ENCODE results near the gene CTNNA3.
"Not testable (repeated sequence)": the region's sequence is repeated elsewhere in the genome, so short reads cannot be mapped to it uniquely, and the experiment has no call there.

The CTNNA3 gene

DNA sequence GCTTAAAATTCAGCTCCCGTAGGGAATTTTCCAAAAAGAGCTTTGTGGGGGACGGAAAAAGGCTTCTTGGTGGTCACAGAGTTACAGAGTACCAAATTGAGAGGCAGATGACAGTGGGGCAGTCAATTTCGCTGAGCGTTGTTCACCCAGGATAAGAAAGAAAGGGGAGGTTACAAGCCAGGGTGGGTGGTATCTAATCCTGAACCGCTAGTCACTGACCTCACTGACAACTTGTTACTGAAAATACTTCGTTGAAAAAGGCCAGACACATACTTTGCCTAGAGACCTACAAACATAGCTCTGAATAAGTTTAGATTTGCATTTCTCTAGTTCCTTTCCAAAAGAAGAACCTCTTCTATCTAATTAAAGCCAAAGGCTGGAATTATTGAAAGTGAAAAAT lies at the start of gene CTNNA3:
Gene CTNNA3, minus strand, starts transcription at position 167 of the 400 bp plus-strand sequence.
- no peak for DNase-seq (ENCODE audit: low read depth, low spot score)
- H3K27ac ChIP-seq = no peak within 1 kb of the TSS

DNA sequence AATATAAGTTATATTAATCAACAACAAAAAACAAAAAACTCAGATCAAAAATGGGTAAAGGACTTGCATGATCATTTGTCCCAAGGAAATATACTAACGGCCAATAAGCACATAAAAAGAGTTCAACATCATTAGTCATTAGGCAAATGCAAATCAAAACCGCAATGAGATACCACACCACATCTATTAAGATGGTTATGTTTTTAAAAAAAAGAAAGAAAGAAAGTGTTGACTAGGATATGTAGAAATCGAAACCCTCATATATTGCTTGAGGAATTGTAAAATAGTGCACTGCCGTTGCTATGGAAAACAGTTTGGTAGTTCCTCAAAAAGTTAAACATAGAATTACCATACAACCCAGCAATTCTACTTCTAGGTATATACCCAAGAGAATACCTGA lies 39.4 kb upstream of the CTNNA3 start:
- H3K27ac ChIP-seq = no peak overlapping the region
- DNase-seq (ENCODE audit: low read depth, low spot score) = no peak

- no peak for DNase-seq (ENCODE audit: low read depth, low spot score)
- H3K27ac ChIP-seq = no peak overlapping the region
Measured at GRCh38 chr10:67733511-67733910, 37.5 kb upstream of the CTNNA3 start.

- no peak for DNase-seq (ENCODE audit: low read depth, low spot score)
- no peak overlapping the region for H3K27ac ChIP-seq
Measured at GRCh38 chr10:67725567-67725966, 29.6 kb upstream of the CTNNA3 start.

DNA sequence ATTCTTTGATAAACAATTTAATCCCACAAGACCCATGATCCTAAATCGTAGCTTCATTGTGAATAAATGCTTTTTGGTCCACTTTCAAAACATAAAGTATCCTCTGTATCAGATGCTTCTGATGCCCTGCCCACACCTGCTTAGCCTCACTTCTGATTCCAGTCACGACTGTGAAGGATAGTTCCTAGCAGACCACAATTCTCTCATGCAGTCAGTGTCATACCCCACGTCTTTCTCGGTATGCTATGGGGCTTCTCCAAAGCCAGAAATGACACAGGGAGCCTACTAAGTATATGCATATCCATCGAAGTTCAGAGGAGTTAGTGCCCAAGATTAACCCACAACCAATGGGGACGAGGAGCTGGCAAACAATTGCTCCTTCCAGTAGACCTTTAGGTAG lies 27.6 kb upstream of the CTNNA3 start:
- no peak for DNase-seq (ENCODE audit: low read depth, low spot score)
- H3K27ac ChIP-seq = no peak overlapping the region

GRCh38 chr10:67722113-67722512 lies 26.1 kb upstream of the CTNNA3 start:
- no peak for DNase-seq (ENCODE audit: low read depth, low spot score)
- no peak overlapping the region for H3K27ac ChIP-seq

DNA sequence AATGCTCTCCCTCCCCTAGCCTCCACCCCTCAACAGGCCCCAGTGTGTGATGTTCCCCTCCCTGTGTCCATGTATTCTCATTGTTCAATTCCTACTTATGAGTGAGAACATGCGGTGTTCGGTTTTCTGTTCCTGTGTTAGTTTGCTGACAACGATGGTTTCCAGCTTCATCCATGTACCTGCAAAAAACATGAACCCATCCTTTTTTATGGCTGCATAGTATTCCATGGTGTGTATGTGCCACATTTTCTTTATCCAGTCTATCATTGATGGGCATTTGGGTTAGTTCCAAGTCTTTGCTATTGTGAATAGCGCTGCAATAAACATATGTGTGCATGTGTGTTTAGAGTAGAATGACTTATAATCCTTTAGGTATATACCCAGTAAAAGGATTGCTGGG lies 20.5 kb upstream of the CTNNA3 start:
- not testable (repeated sequence) for DNase-seq (ENCODE audit: low read depth, low spot score); H3K27ac ChIP-seq

- H3K27ac ChIP-seq = no peak overlapping the region
- no peak for DNase-seq (ENCODE audit: low read depth, low spot score)
Measured at GRCh38 chr10:67705921-67706320, 9.9 kb upstream of the CTNNA3 start.

DNA sequence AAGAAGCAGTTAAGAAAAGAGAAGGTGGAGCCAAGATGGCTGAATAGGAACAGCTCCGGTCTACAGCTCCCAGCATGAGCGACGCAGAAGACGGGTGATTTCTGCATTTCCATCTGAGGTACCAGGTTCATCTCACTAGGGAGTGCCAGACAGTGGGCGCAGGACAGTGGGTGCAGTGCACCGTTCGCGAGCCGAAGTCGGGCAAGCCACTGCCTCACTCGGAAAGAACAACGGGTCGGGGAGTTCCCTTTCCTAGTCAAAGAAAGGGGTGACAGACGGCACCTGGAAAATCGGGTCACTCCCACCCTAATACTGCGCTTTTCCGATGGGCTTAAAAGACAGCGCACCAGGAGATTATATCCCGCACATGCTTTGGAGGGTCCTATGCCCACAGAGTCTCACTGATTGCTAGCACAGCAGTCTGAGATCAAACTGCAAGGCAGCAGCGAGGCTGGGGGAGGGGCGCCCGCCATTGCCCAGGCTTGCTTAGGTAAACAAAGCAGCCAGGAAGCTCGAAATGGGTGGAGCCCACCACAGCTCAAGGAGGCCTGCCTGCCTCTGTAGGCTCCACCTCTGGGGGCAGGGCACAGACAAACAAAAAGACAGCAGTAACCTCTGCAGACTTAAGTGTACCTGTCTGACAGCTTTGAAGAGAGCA lies 3.7 kb upstream of the CTNNA3 start:
- not testable (repeated sequence) for H3K27ac ChIP-seq; DNase-seq (ENCODE audit: low read depth, low spot score)

- no peak overlapping the region for H3K27ac ChIP-seq
- DNase-seq (ENCODE audit: low read depth, low spot score) = no peak
Measured at GRCh38 chr10:67698164-67698563, 2.2 kb upstream of the CTNNA3 start.

- DNase-seq (ENCODE audit: low read depth, low spot score) = no peak
- no peak overlapping the region for H3K27ac ChIP-seq
Measured at GRCh38 chr10:67697724-67698131, 1.7 kb upstream of the CTNNA3 start.

GRCh38 chr10:67696679-67697078 lies 684 bp upstream of the CTNNA3 start:
- no peak overlapping the region for H3K27ac ChIP-seq
- no peak for DNase-seq (ENCODE audit: low read depth, low spot score)

- no peak for DNase-seq (ENCODE audit: low read depth, low spot score)
Measured at GRCh38 chr10:67695555-67695954, 440 bp downstream of the CTNNA3 start.

GRCh38 chr10:67691861-67692260 lies 4.1 kb downstream of the CTNNA3 start:
- H3K27ac ChIP-seq; DNase-seq (ENCODE audit: low read depth, low spot score): not testable (repeated sequence)

More at GRCh38 chr10:67695555-67695954, 440 bp downstream of the CTNNA3 start:
- no peak overlapping the region for H3K27ac ChIP-seq

DNA sequence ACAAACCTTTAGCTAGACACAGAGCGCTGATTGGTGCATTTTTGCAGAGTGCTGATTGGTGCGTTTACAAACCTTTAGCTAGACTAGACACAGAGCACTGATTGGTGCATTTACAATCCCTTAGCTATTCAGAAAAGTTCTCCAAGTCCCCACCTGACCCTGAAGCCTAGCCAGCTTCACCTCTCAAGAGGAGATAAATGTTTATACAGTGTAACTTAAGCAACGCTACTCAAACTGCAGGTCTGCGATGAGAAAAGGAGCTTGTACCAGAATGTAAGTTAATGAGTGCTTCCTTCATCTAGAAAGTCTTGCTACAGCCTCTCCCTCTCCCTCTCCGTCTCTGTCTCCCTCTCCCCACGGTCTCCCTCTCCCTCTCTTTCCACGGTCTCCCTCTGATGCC lies 5.5 kb downstream of the CTNNA3 start:
- H3K27ac ChIP-seq; DNase-seq (ENCODE audit: low read depth, low spot score): not testable (repeated sequence)

GRCh38 chr10:67684140-67684539 lies 11.9 kb downstream of the CTNNA3 start:
- DNase-seq (ENCODE audit: low read depth, low spot score); H3K27ac ChIP-seq: not testable (repeated sequence)

- no peak for DNase-seq (ENCODE audit: low read depth, low spot score)
- no peak overlapping the region for H3K27ac ChIP-seq
Measured at GRCh38 chr10:67678335-67678974, 17.5 kb downstream of the CTNNA3 start.

- no peak for DNase-seq (ENCODE audit: low read depth, low spot score)
- H3K27ac ChIP-seq = no peak overlapping the region
Measured at GRCh38 chr10:67676208-67676825, 19.7 kb downstream of the CTNNA3 start.

DNA sequence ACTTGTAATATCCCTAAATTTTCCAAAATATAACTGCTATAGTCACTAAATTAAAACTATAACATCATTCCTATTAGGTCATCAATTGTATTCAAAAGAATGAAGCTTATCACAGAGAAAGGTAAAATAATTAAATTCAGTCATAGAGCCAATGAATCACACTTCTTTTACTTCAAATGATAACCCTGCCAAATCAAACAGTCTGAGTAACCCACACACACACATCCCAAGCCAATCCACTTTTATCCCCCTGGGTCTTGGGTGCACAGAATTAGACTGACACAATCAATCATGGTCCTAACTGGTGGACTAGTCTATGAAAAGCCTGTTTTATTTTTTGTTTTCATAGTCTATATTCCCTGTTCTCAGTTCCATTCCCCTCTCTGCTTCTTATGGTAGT lies 25.6 kb downstream of the CTNNA3 start:
- no peak overlapping the region for H3K27ac ChIP-seq

GRCh38 chr10:67669978-67670377 lies 26.0 kb downstream of the CTNNA3 start:
- no peak for DNase-seq (ENCODE audit: low read depth, low spot score)
- H3K27ac ChIP-seq = no peak overlapping the region

More for the DNA sequence above, 25.6 kb downstream of the CTNNA3 start:
- DNase-seq (ENCODE audit: low read depth, low spot score) = no peak

GRCh38 chr10:67668448-67668847 lies 27.5 kb downstream of the CTNNA3 start:
- DNase-seq (ENCODE audit: low read depth, low spot score) = no peak
- H3K27ac ChIP-seq = no peak overlapping the region

GRCh38 chr10:67667035-67667425 lies 29.0 kb downstream of the CTNNA3 start:
- H3K27ac ChIP-seq = no peak overlapping the region
- DNase-seq (ENCODE audit: low read depth, low spot score) = no peak

All from epithelial cell of prostate (primary cell).